ENCODE measurements around the gene MMP1. TPM values are rescaled to one million over a fixed set of nuclear protein-coding genes. Genes with fewer than 3 reads are reported as not detected.

MMP1 gene
- total RNA-seq, 1 experiment from 2014 or later, result 33.5 TPM

- Mint-ChIP-seq H3K9me3 (ENCODE audit: low read depth, unreplicated experiment) (no peaks in the 10 kb centered on the region), H3K4me3 (ENCODE audit: low read depth, unreplicated experiment) (no peak overlapping the region), H3K27ac (ENCODE audit: unreplicated experiment) (peak overlapping the region; percentile 26), H3K36me3 (ENCODE audit: insufficient read depth, unreplicated experiment) (peaks cover 5% of the 10 kb centered on the region), H3K27me3 (ENCODE audit: unreplicated experiment) (no peaks in the 10 kb centered on the region), H3K4me1 (ENCODE audit: low read depth, unreplicated experiment) (peaks cover 21% of the 10 kb centered on the region)
- no TSS peak for BruUV-seq (replicated peaks)
- intact Hi-C loops (cut with micrococcal nuclease; ENCODE audit: unreplicated experiment), result no loop called here
- CTCF ChIA-PET, result no interaction called here
- DNase-seq, result no peak
- TF ChIP-seq CTCF (IDR thresholded peaks at IDR 0.05; ENCODE audit: unreplicated experiment), result no peak
These were observed 1.9 kb upstream of the MMP1 start for GRCh38 chr11:102799681-102800340.

GRCh38 chr11:102794382-102794781, 3.6 kb downstream of the MMP1 start:
- H3K9me3 Mint-ChIP-seq (ENCODE audit: low read depth, unreplicated experiment), result no peaks in the 10 kb centered on the region
- peak; percentile 33 for DNase-seq

DNA sequence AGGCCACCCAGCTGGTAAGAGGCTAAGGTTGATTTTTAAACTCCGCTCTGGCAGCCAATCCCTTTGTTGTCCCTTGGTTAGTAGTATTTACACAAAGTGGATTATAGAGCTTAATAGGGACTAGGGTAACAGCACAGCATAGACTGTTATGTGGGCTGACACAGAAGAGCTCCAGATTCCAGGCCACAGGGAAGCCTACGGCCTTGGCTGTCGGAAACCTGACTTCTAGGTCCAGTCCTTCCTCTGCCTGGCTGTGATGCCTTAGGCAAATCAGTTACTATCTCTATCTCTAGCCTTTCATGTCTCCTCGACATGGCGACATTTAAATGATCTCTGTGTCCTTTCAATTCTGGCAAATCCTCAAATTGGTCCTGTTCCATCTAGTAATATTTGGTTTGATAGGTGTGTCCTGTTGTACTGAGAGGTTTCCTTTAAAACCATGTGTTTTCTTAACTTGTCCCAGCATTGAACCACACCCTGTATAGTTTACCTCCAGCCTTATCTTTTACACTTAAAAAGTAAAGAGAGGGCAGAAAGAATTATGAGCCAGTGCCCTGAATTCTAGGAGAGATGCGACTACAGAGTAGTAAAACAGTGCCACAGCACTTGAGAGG, 4.2 kb downstream of the MMP1 start:
- CTCF ChIA-PET, result interaction anchor here (0.8 kb wide), 1 partner anchor 11 kb away, joined by 3 read pairs; no protein-coding TSS in a partner anchor
- no TSS peak for BruUV-seq (replicated peaks)

More at GRCh38 chr11:102794382-102794781, 3.6 kb downstream of the MMP1 start:
- Mint-ChIP-seq H3K27ac (ENCODE audit: unreplicated experiment) (no peak overlapping the region), H3K4me1 (ENCODE audit: low read depth, unreplicated experiment) (peaks cover 11% of the 10 kb centered on the region), H3K36me3 (ENCODE audit: insufficient read depth, unreplicated experiment) (peaks cover 5% of the 10 kb centered on the region), H3K4me3 (ENCODE audit: low read depth, unreplicated experiment) (no peak overlapping the region), H3K27me3 (ENCODE audit: unreplicated experiment) (no peaks in the 10 kb centered on the region)
- TF ChIP-seq CTCF (IDR thresholded peaks at IDR 0.05; ENCODE audit: unreplicated experiment), result peak; percentile 28
- CTCF ChIA-PET, result no interaction called here
- intact Hi-C loops (cut with micrococcal nuclease; ENCODE audit: unreplicated experiment), result no loop called here
- no TSS peak for BruUV-seq (replicated peaks)

DNA sequence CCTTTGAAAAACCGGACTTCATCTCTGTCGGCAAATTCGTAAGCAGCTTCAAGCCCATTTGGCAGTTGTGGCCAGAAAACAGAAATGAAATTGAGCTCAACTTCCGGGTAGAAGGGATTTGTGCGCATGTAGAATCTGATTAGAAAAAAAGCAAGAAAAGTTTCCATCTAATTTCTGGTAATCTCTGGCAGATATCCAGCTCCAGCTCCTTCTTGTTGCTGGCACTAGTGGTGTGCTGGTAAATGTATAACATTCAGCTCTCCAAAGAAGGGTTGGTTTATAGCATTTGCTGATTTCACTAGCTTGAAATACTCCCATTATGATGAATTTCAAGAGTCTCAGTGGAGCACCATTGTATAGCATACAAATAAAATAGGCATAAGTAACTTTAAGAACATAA, 5.4 kb downstream of the MMP1 start:
- BruUV-seq (replicated peaks), result no TSS peak
- Mint-ChIP-seq H3K4me3 (ENCODE audit: low read depth, unreplicated experiment) (no peak overlapping the region), H3K27me3 (ENCODE audit: unreplicated experiment) (no peaks in the 10 kb centered on the region), H3K9me3 (ENCODE audit: low read depth, unreplicated experiment) (no peaks in the 10 kb centered on the region), H3K36me3 (ENCODE audit: insufficient read depth, unreplicated experiment) (no peaks in the 10 kb centered on the region), H3K27ac (ENCODE audit: unreplicated experiment) (no peak overlapping the region), H3K4me1 (ENCODE audit: low read depth, unreplicated experiment) (no peaks in the 10 kb centered on the region)
- TF ChIP-seq CTCF (IDR thresholded peaks at IDR 0.05; ENCODE audit: unreplicated experiment), result no peak
- intact Hi-C loops (cut with micrococcal nuclease; ENCODE audit: unreplicated experiment), result no loop called here
- DNase-seq, result no peak
- CTCF ChIA-PET, result no interaction called here

More for the DNA sequence above, 4.2 kb downstream of the MMP1 start:
- intact Hi-C loops (cut with micrococcal nuclease; ENCODE audit: unreplicated experiment), result no loop called here
- Mint-ChIP-seq H3K9me3 (ENCODE audit: low read depth, unreplicated experiment) (no peaks in the 10 kb centered on the region), H3K27me3 (ENCODE audit: unreplicated experiment) (no peaks in the 10 kb centered on the region), H3K4me1 (ENCODE audit: low read depth, unreplicated experiment) (peaks cover 8% of the 10 kb centered on the region), H3K27ac (ENCODE audit: unreplicated experiment) (no peak overlapping the region), H3K4me3 (ENCODE audit: low read depth, unreplicated experiment) (no peak overlapping the region), H3K36me3 (ENCODE audit: insufficient read depth, unreplicated experiment) (peaks cover 5% of the 10 kb centered on the region)
- no peak for DNase-seq
- no peak for TF ChIP-seq CTCF (IDR thresholded peaks at IDR 0.05; ENCODE audit: unreplicated experiment)
